Keratinocyte (primary cell): ENCODE measurements around the gene SLC44A5. TPM values are rescaled to one million over a fixed set of nuclear protein-coding genes. Genes with fewer than 3 reads are reported as not detected.

ENCODE experiments used
- DNase-seq: peaks from one replicate; pipeline ENCODE4 v3.0.0-alpha.2; 2011; ENCODE audit warnings: low read depth, missing footprints, low spot score
- FAIRE-seq: peaks from 2 replicates; lab custom pipeline; 2011; peaks lifted over from hg19 to GRCh38; lab: Jason Lieb, UNC
- H2AFZ ChIP-seq: 2 replicates; pipeline ENCODE4 v1.6.0; 2012; ENCODE audit warnings: low read length, control low read depth, inconsistent platforms; ENCODE audit not compliant: control insufficient read depth
- H3K27ac ChIP-seq: 2 replicates; pipeline ENCODE4 v1.5.1; 2011; ENCODE audit warnings: low read length; ENCODE audit not compliant: control insufficient read depth, insufficient read depth
- H3K27me3 ChIP-seq: 3 replicates; pipeline ENCODE4 v1.6.0; 2011; ENCODE audit warnings: low read length; ENCODE audit not compliant: control insufficient read depth, insufficient read depth; ENCODE audit errors: extremely low read depth
- H3K36me3 ChIP-seq, 2 experiments: 2 replicates in 1 of 2; 3 replicates in 1 of 2; pipeline ENCODE4 v1.5.1; 2011; ENCODE audit warnings: low read length in 2 of 2, mild to moderate bottlenecking in 1 of 2; ENCODE audit not compliant: control insufficient read depth in 2 of 2, insufficient read depth in 2 of 2; ENCODE audit errors: extremely low read depth in 1 of 2
- H3K4me1 ChIP-seq: 3 replicates; pipeline ENCODE4 v1.5.1; 2011; ENCODE audit warnings: low read length; ENCODE audit not compliant: control insufficient read depth, insufficient read depth; ENCODE audit errors: extremely low read depth
- H3K4me2 ChIP-seq: 3 replicates; pipeline ENCODE4 v1.6.0; 2011; ENCODE audit warnings: low read depth, low read length; ENCODE audit not compliant: control insufficient read depth, insufficient read depth; ENCODE audit errors: extremely low read depth
- H3K4me3 ChIP-seq, 3 experiments: fragments of 200-600 bp in 1 of 3; sonication (generic) in 1 of 3; 2 replicates in 2 of 3; 3 replicates in 1 of 3; pipeline ENCODE4 v1.5.1; 2011 to 2016; ENCODE audit warnings: low read length in 3 of 3, mild to moderate bottlenecking in 3 of 3, control low read depth in 2 of 3, inconsistent platforms in 1 of 3, low read depth in 1 of 3, mixed read lengths in 1 of 3, mixed run types in 1 of 3, moderate library complexity in 1 of 3; ENCODE audit not compliant: control insufficient read depth in 2 of 3, insufficient read depth in 2 of 3; ENCODE audit errors: extremely low read depth in 1 of 3
- H3K79me2 ChIP-seq: 2 replicates; pipeline ENCODE4 v1.6.0; 2012; ENCODE audit warnings: low read length; ENCODE audit not compliant: control insufficient read depth, insufficient read depth
- H3K9ac ChIP-seq: 3 replicates; pipeline ENCODE4 v1.6.0; 2011; ENCODE audit warnings: low read length; ENCODE audit not compliant: control insufficient read depth, insufficient read depth; ENCODE audit errors: extremely low read depth
- H3K9me1 ChIP-seq: 3 replicates; pipeline ENCODE4 v1.6.0; 2011; ENCODE audit warnings: low read length; ENCODE audit not compliant: control insufficient read depth, insufficient read depth; ENCODE audit errors: extremely low read depth
- H3K9me3 ChIP-seq: 2 replicates; pipeline ENCODE4 v1.5.1; 2012; ENCODE audit warnings: low read depth, low read length; ENCODE audit not compliant: control insufficient read depth
- H4K20me1 ChIP-seq: 3 replicates; pipeline ENCODE4 v1.6.0; 2011; ENCODE audit warnings: low read length; ENCODE audit not compliant: control insufficient read depth, insufficient read depth; ENCODE audit errors: extremely low read depth
- EZH2 ChIP-seq: IDR thresholded peaks from one replicate; pipeline ENCODE4 v1.6.1; 2012; ENCODE audit warnings: inconsistent platforms, mild to moderate bottlenecking, low read length, moderate library complexity
- dilution Hi-C: fragments of 300-500 bp; cut with MboI; formaldehyde crosslinking; loops from one replicate; pipeline ENCODE4 v1.7.0; 2020; ENCODE audit warnings: low sequenced_read_pairs; ENCODE audit not compliant: extremely low pct_ligation_motif_present
- polyA plus RNA-seq, 5 experiments: library from polyadenylated mRNA; depleted of rRNA in 3 of 5; stranded (reverse) in 3 of 5; stranded (forward) in 1 of 5; unstranded in 1 of 5; fragments of >200 nt; gene quantifications; 1 replicate in 1 of 5; 2 replicates in 3 of 5; 3 replicates in 1 of 5; pipeline versions ENCODE4 v1.2.1 to v1.2.3, GENCODE V29; 2011 to 2012; ENCODE audit warnings: missing spikeins in 2 of 5, low read depth in 1 of 5, low replicate concordance in 1 of 5
- TF ChIP-seq, protein P1 (sequence below), 3 experiments: IDR thresholded peaks in 1 of 3; conservative IDR thresholded peaks in 1 of 3; optimal IDR thresholded peaks in 1 of 3; 2 replicates in 2 of 3; 3 replicates in 1 of 3; pipeline versions ENCODE3 to v1.5.1; 2011; ENCODE audit warnings: low read length in 3 of 3, mild to moderate bottlenecking in 3 of 3, moderate library complexity in 2 of 3, control low read depth in 1 of 3, inconsistent platforms in 1 of 3; ENCODE audit not compliant: insufficient read depth in 2 of 3; ENCODE audit errors: extremely low read depth in 1 of 3

The SLC44A5 gene
- polyA plus RNA-seq, 1 donor (not counting 4 experiments of a cell fraction or from before 2014, with no cell fraction given) = 0.72 TPM

DNA sequence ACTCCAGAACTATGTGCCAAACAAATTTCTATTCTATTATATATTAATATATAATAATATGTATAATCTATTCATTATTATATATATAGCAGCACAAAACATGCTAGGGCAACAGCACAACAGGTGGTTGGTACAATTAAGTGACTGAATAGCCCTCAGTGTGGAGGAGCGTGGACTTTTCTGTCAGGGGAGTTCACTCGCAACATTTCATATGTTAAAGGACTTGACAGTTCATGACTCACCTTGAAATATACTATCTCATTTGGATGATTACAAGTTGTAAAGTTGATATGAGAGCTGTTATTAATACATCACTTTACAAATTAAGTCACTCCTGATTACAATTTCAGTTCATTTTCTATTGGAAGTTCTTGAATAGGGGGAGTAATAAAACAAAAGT lies 298.3 kb downstream of the SLC44A5 start:
- Histone ChIP-seq H3K9ac (no peak overlapping the region), H3K9me1 (no peaks in the 10 kb centered on the region), H2AFZ (no peak overlapping the region), H3K4me1 (no peaks in the 10 kb centered on the region), H3K27me3 (no peaks in the 10 kb centered on the region), H4K20me1 (no peaks in the 10 kb centered on the region), H3K36me3 (no peaks in the 10 kb centered on the region), H3K27ac (no peak overlapping the region), H3K4me2 (no peak overlapping the region), H3K4me3 (no peak overlapping the region), H3K9me3 (no peaks in the 10 kb centered on the region), H3K79me2 (no peaks in the 10 kb centered on the region)
- no peak for FAIRE-seq
- no peak for DNase-seq
- dilution Hi-C loops = no loop called here
- no peak for TF ChIP-seq EZH2
- TF ChIP-seq, protein P1, sequence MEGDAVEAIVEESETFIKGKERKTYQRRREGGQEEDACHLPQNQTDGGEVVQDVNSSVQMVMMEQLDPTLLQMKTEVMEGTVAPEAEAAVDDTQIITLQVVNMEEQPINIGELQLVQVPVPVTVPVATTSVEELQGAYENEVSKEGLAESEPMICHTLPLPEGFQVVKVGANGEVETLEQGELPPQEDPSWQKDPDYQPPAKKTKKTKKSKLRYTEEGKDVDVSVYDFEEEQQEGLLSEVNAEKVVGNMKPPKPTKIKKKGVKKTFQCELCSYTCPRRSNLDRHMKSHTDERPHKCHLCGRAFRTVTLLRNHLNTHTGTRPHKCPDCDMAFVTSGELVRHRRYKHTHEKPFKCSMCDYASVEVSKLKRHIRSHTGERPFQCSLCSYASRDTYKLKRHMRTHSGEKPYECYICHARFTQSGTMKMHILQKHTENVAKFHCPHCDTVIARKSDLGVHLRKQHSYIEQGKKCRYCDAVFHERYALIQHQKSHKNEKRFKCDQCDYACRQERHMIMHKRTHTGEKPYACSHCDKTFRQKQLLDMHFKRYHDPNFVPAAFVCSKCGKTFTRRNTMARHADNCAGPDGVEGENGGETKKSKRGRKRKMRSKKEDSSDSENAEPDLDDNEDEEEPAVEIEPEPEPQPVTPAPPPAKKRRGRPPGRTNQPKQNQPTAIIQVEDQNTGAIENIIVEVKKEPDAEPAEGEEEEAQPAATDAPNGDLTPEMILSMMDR (optimal IDR thresholded peaks at IDR 0.05 in 1 of 3, IDR thresholded peaks at IDR 0.05 in 1 of 3, conservative IDR thresholded peaks at IDR 0.05 in 1 of 3; ENCODE audit: extremely low read depth in 1 of 3, insufficient read depth in 2 of 3, low read length in 3 of 3) = no peak

DNA sequence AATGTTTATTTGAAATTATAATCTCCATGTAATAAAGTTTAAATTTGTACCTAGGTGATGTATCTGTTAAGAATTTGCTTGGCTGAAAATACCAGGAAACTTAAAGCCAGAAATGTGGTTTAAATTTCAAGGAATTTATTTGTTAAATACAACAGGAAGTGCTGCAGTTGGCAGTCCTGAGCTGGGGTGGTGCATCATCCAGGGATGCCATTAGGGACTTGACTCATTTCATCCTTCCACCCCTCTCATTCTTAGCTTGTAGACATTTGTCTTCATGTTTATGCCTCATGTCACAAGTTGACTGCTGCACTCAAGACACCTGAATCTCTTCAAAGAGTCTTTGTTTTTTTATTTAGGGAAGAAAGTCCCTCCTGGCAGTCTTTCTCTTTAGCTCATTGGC lies 300.8 kb downstream of the SLC44A5 start:
- no peaks in the 10 kb centered on the region for H4K20me1 ChIP-seq
- no peak overlapping the region for H3K4me2 ChIP-seq
- no peaks in the 10 kb centered on the region for H3K36me3 ChIP-seq
- H3K4me1 ChIP-seq = no peaks in the 10 kb centered on the region
- FAIRE-seq (no peak), DNase-seq (no peak)
- no peaks in the 10 kb centered on the region for H3K79me2 ChIP-seq
- TF ChIP-seq, protein P1 (optimal IDR thresholded peaks at IDR 0.05 in 1 of 3, IDR thresholded peaks at IDR 0.05 in 1 of 3, conservative IDR thresholded peaks at IDR 0.05 in 1 of 3; ENCODE audit: extremely low read depth in 1 of 3, insufficient read depth in 2 of 3, low read length in 3 of 3) = no peak
- TF ChIP-seq EZH2 = no peak
- H3K9me3 ChIP-seq = no peaks in the 10 kb centered on the region
- no peak overlapping the region for H2AFZ ChIP-seq
- H3K4me3 ChIP-seq = no peak overlapping the region
- H3K27ac ChIP-seq = no peak overlapping the region
- H3K9ac ChIP-seq = no peak overlapping the region
- no peaks in the 10 kb centered on the region for H3K27me3 ChIP-seq
- dilution Hi-C loops = no loop called here
- no peaks in the 10 kb centered on the region for H3K9me1 ChIP-seq
